ENCODE measurements around the gene RASSF10.

The RASSF10 gene

DNA sequence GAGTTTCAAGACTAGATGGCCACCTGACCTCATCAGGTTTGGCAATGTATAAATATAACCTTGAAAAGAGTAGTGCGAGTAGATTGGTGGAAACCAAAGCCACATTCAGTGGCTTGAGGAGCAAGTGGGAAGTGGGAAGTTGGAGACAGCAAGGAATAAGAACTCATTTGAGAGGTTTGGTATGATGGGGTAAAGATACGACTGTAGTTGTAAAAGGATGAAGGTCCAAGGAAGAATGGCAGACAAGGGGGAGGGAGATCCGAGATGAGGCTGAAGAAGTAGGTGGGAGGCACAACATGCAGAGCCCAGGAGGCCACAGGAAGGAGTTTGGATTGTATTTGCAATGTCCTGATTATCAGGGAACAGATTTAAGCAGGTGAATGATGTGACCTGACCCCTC, 20.8 kb downstream of the RASSF10 start:
- Histone ChIP-seq H4K20me1 (ENCODE audit: insufficient read depth, low read length) (no peaks in the 10 kb centered on the region), H3K36me3 (replicated peaks; ENCODE audit: low read depth, low read length) (no peaks in the 10 kb centered on the region), H2AFZ (ENCODE audit: low read depth, low read length) (no peak overlapping the region), H3K4me2 (ENCODE audit: low read length) (no peak overlapping the region), H3K4me1 (ENCODE audit: low read length) (peaks cover 14% of the 10 kb centered on the region), H3K27ac (ENCODE audit: low read length) (no peak overlapping the region), H3K79me2 (ENCODE audit: low read length) (no peaks in the 10 kb centered on the region), H3K9ac (ENCODE audit: low read length) (no peak overlapping the region), H3K27me3 (ENCODE audit: low read depth, low read length) (peaks cover 30% of the 10 kb centered on the region; the same call in 1 of the 2 replicates), H3K9me3 (ENCODE audit: insufficient read depth, low read length) (no peaks in the 10 kb centered on the region), H3K4me3 (ENCODE audit: low read length) (no peak overlapping the region)
- no peak for TF ChIP-seq EZH2phosphoT487 (IDR thresholded peaks at IDR 0.05; ENCODE audit: low read depth)
- TF ChIP-seq, protein P1, sequence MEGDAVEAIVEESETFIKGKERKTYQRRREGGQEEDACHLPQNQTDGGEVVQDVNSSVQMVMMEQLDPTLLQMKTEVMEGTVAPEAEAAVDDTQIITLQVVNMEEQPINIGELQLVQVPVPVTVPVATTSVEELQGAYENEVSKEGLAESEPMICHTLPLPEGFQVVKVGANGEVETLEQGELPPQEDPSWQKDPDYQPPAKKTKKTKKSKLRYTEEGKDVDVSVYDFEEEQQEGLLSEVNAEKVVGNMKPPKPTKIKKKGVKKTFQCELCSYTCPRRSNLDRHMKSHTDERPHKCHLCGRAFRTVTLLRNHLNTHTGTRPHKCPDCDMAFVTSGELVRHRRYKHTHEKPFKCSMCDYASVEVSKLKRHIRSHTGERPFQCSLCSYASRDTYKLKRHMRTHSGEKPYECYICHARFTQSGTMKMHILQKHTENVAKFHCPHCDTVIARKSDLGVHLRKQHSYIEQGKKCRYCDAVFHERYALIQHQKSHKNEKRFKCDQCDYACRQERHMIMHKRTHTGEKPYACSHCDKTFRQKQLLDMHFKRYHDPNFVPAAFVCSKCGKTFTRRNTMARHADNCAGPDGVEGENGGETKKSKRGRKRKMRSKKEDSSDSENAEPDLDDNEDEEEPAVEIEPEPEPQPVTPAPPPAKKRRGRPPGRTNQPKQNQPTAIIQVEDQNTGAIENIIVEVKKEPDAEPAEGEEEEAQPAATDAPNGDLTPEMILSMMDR (IDR thresholded peaks at IDR 0.05; ENCODE audit: low read depth, low read length): no peak

DNA sequence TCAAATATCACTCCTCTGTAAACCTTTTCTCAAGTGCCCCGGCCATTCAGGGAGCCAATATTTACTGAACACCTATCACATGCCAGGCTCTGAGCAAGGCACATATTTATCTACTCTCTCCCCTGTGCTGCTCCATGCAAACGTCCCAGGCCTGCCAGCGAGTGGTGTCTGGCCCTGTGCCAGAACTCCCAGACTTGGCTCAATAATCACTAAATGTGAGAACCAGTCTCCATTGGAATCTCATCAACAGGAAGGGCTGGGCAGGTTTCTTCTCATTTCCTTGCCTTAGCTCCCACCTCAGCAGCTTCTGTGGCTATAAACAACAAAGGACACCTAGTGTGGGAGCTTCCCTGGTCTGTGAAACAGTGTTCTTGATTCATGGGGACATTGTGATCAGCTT, 21.7 kb downstream of the RASSF10 start:
- Histone ChIP-seq H3K27ac (ENCODE audit: low read length) (no peak overlapping the region), H4K20me1 (ENCODE audit: insufficient read depth, low read length) (no peaks in the 10 kb centered on the region)
- TF ChIP-seq, protein P1 (IDR thresholded peaks at IDR 0.05; ENCODE audit: low read depth, low read length): no peak
- TF ChIP-seq EZH2phosphoT487 (IDR thresholded peaks at IDR 0.05; ENCODE audit: low read depth): no peak

GRCh38 chr11:13031349-13031748, 22.2 kb downstream of the RASSF10 start:
- no peaks in the 10 kb centered on the region for H3K9me3 ChIP-seq (ENCODE audit: insufficient read depth, low read length)

More for the DNA sequence above, 21.7 kb downstream of the RASSF10 start:
- Histone ChIP-seq H3K9ac (ENCODE audit: low read length) (no peak overlapping the region), H2AFZ (ENCODE audit: low read depth, low read length) (no peak overlapping the region), H3K36me3 (replicated peaks; ENCODE audit: low read depth, low read length) (no peaks in the 10 kb centered on the region), H3K9me3 (ENCODE audit: insufficient read depth, low read length) (no peaks in the 10 kb centered on the region), H3K4me2 (ENCODE audit: low read length) (no peak overlapping the region), H3K79me2 (ENCODE audit: low read length) (no peaks in the 10 kb centered on the region), H3K4me3 (ENCODE audit: low read length) (no peak overlapping the region), H3K4me1 (ENCODE audit: low read length) (peaks cover 10% of the 10 kb centered on the region), H3K27me3 (ENCODE audit: low read depth, low read length) (peaks cover 34% of the 10 kb centered on the region)

GRCh38 chr11:13033760-13034533, 24.8 kb downstream of the RASSF10 start:
- Histone ChIP-seq H3K9me3 (ENCODE audit: insufficient read depth, low read length) (no peaks in the 10 kb centered on the region), H3K79me2 (ENCODE audit: low read length) (no peaks in the 10 kb centered on the region), H3K4me3 (ENCODE audit: low read length) (no peak overlapping the region), H4K20me1 (ENCODE audit: insufficient read depth, low read length) (no peaks in the 10 kb centered on the region), H3K27me3 (ENCODE audit: low read depth, low read length) (peaks cover 47% of the 10 kb centered on the region), H3K9ac (ENCODE audit: low read length) (no peak overlapping the region), H3K4me1 (ENCODE audit: low read length) (peaks cover 21% of the 10 kb centered on the region), H3K36me3 (replicated peaks; ENCODE audit: low read depth, low read length) (no peaks in the 10 kb centered on the region), H3K27ac (ENCODE audit: low read length) (no peak overlapping the region), H3K4me2 (ENCODE audit: low read length) (no peak overlapping the region), H2AFZ (ENCODE audit: low read depth, low read length) (no peak overlapping the region)
- no peak for TF ChIP-seq EZH2phosphoT487 (IDR thresholded peaks at IDR 0.05; ENCODE audit: low read depth)
- TF ChIP-seq, protein P1 (IDR thresholded peaks at IDR 0.05; ENCODE audit: low read depth, low read length): no peak

More at GRCh38 chr11:13031349-13031748, 22.2 kb downstream of the RASSF10 start:
- no peak overlapping the region for H3K4me3 ChIP-seq (ENCODE audit: low read length)
- H4K20me1 ChIP-seq (ENCODE audit: insufficient read depth, low read length): no peaks in the 10 kb centered on the region
- peaks cover 10% of the 10 kb centered on the region for H3K4me1 ChIP-seq (ENCODE audit: low read length)
- H3K27ac ChIP-seq (ENCODE audit: low read length): no peak overlapping the region
- TF ChIP-seq, protein P1 (IDR thresholded peaks at IDR 0.05; ENCODE audit: low read depth, low read length): no peak
- TF ChIP-seq EZH2phosphoT487 (IDR thresholded peaks at IDR 0.05; ENCODE audit: low read depth): no peak
- no peak overlapping the region for H2AFZ ChIP-seq (ENCODE audit: low read depth, low read length)
- no peak overlapping the region for H3K9ac ChIP-seq (ENCODE audit: low read length)
- H3K36me3 ChIP-seq (replicated peaks; ENCODE audit: low read depth, low read length): no peaks in the 10 kb centered on the region
- H3K4me2 ChIP-seq (ENCODE audit: low read length): no peak overlapping the region
- peaks cover 39% of the 10 kb centered on the region for H3K27me3 ChIP-seq (ENCODE audit: low read depth, low read length)
- no peaks in the 10 kb centered on the region for H3K79me2 ChIP-seq (ENCODE audit: low read length)
